ENCODE data around the gene LIPC.

The LIPC gene

DNA sequence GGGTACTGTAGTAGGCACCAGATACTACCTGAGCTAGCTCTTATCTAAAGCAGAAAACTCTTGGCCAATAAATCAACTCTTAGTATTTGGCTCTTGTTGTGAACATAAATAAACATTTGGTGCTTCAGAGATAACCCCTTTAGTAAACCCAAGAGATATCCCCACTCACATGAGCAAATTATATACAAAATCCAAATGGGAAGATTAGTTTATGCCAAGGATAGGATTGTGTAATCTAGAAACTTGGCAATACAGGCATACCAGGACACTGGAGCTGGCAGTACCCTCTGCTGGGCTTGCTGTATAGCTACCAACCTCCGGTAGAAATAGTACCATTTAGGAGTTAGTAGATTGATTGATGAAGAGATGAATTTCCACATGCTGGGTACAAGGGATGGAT lies 127.0 kb downstream of the LIPC start:
- no peak overlapping the region for H3K4me3 ChIP-seq (ENCODE audit: low read depth, low read length)
- TF ChIP-seq, protein P1, sequence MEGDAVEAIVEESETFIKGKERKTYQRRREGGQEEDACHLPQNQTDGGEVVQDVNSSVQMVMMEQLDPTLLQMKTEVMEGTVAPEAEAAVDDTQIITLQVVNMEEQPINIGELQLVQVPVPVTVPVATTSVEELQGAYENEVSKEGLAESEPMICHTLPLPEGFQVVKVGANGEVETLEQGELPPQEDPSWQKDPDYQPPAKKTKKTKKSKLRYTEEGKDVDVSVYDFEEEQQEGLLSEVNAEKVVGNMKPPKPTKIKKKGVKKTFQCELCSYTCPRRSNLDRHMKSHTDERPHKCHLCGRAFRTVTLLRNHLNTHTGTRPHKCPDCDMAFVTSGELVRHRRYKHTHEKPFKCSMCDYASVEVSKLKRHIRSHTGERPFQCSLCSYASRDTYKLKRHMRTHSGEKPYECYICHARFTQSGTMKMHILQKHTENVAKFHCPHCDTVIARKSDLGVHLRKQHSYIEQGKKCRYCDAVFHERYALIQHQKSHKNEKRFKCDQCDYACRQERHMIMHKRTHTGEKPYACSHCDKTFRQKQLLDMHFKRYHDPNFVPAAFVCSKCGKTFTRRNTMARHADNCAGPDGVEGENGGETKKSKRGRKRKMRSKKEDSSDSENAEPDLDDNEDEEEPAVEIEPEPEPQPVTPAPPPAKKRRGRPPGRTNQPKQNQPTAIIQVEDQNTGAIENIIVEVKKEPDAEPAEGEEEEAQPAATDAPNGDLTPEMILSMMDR (IDR thresholded peaks at IDR 0.05; ENCODE audit: low read depth, low read length) = no peak

DNA sequence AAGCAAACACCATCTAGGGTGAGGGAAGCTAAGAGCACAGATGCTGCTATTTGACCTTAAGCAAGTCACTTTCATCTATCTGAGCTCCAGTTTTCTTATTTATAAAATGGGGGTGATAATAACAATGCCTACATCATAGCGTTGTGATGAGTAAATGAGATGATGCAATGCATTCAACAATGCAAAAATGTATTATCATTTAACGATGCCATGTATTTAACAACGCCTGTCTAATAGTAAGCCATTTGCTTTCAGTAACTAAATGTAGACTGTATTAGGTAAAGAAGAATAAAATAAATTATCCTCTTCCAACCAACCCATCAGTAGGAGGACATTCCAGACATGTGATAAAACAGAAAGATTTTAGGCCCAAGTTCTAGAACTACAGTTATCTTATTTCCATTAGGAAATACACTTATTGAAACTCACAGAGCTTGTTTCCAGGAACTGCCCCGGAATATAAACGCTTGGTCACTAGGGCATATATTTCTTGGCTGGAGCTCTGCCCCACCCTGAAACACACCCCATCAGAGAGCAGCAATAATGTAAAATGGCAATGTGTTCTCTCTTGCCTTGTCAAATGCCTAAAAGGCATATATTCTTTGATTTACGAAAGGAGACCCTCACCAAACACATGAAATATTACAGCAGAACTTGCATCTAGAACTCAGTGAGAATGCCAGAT lies 128.3 kb downstream of the LIPC start:
- TF ChIP-seq, protein P1 (IDR thresholded peaks at IDR 0.05; ENCODE audit: low read depth, low read length) = no peak
- no peak overlapping the region for H3K4me3 ChIP-seq (ENCODE audit: low read depth, low read length)

DNA sequence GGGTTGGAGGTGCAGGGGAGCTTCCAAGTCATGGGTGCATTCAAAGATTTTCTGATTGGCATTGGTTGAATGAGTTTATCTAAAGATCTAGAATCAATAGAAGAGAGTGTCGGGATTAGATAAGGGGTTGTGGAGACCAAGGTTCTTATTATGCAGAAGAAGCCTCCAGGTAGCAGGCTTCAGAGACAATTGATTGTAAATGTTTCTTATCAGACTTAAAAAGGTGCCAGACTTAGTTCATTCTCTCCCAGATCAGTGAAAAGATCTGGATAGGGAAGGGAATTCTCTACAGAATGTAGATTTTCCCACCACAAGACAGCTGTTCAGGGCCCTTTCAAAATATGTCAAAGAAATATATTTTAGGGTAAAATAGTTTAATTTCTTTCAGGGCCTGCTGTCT lies 129.5 kb downstream of the LIPC start:
- H3K4me3 ChIP-seq (ENCODE audit: low read depth, low read length) = no peak overlapping the region
- TF ChIP-seq, protein P1 (IDR thresholded peaks at IDR 0.05; ENCODE audit: low read depth, low read length) = no peak

DNA sequence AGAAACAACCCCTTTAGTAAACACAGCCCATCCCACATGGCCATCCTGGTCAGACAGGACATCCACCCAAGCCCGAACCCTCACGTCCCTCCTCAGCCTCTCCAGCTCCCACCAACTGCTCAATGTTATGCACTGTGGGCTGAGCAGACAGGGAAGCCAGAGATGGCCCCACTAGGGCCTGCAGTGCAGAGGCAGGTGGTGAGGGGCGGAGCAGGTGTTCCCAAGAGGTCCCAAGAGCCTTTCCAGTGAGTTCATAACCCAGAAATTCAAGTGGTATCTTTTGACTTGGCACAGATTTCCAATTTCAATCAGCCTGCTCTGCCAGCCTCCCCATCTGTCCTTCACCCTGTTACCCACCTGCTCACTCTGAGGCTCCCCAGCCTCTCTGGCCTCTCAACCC lies 130.3 kb downstream of the LIPC start:
- TF ChIP-seq, protein P1 (IDR thresholded peaks at IDR 0.05; ENCODE audit: low read depth, low read length) = no peak
- no peak overlapping the region for H3K4me3 ChIP-seq (ENCODE audit: low read depth, low read length)

DNA sequence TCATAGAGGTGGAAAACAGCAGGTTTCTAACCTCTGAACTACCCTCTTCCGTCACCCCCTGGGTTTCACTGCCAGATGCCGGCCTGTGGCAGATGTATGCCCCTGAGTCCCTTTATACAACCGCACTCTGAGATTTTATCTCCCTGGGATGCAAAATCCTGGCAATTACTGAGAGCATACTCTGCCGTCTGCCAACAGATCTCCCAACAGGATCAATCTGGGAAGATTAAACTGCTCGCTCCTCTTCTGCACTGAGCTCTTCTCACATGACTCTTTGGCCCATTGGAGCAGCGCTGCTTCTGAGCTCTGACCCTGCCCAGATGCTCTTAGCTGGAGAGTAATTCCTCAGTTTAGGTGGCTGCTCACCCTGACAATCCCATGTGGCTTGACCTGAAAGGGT lies 133.2 kb downstream of the LIPC start:
- TF ChIP-seq, protein P1 (IDR thresholded peaks at IDR 0.05; ENCODE audit: low read depth, low read length) = no peak
- no peak overlapping the region for H3K4me3 ChIP-seq (ENCODE audit: low read depth, low read length)

DNA sequence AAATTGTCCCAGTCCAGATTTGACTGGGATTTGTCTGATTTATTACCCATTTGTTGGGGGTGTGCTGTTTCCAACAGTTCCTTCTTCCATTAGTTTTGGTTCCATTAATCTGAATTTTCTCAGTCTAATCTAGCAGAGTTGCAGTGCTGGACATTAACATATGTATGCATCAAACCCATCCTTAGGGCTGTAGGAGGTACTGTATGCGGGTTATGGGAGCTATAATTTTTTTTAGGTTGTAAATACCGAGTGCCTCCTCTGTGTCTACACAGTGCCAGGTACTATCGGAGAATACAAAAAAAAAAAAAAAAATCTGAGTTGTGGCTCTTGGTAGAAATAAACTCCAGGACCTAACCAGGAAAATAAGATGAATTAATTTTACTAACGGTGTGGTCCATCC lies 133.8 kb downstream of the LIPC start:
- H3K4me3 ChIP-seq (ENCODE audit: low read depth, low read length) = no peak overlapping the region
- TF ChIP-seq, protein P1 (IDR thresholded peaks at IDR 0.05; ENCODE audit: low read depth, low read length) = no peak

DNA sequence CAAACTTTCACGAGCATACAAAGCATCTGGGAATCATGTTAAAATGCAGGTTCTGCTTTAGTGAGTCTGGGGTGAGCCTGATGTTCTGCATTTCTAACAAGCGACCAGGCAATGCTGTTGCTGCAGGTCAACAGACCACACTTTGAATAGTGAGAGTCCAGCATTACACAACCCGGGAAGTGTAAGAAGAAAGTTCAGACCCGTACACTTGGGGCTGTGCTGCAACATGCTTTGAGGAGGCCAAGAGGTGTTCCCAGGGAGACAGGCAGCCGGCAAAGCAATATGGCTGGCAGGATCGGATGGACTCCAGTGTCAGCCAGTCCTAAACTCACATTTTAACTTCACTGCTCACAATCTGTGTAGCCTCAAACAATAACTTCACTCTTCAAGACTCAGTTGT lies 134.2 kb downstream of the LIPC start:
- TF ChIP-seq, protein P1 (IDR thresholded peaks at IDR 0.05; ENCODE audit: low read depth, low read length) = no peak
- H3K4me3 ChIP-seq (ENCODE audit: low read depth, low read length) = no peak overlapping the region
